HepG2 (cell line): ENCODE results near the gene HNRNPA1L2. TPM values are rescaled to one million over a fixed set of nuclear protein-coding genes. Genes with fewer than 3 reads are reported as not detected.
A peak's percentile ranks its signal among the peaks of the same experiment; 100 is the strongest.

Source experiments
- BORCS8-MEF2B ChIP-seq: sonication (generic); formaldehyde crosslinking; IDR thresholded peaks from 2 replicates; pipeline ENCODE4 v1.8.0; 2022; ENCODE audit warnings: mild to moderate bottlenecking, missing genetic modification reagents
- DR1 ChIP-seq: sonication (generic); formaldehyde crosslinking; IDR thresholded peaks from 2 replicates; pipeline ENCODE4 v1.8.0; 2021; ENCODE audit warnings: mild to moderate bottlenecking, missing genetic modification reagents, inconsistent platforms
- KAT7 ChIP-seq: IDR thresholded peaks from 2 replicates; pipeline ENCODE4 v1.6.1; 2018; ENCODE audit warnings: borderline replicate concordance, missing compliant biosample characterization
- MED1 ChIP-seq: sonication (generic); formaldehyde crosslinking; IDR thresholded peaks from 2 replicates; pipeline ENCODE4 v1.4.0; 2020; ENCODE audit warnings: missing genetic modification reagents
- MEIS1 ChIP-seq: sonication (generic); formaldehyde crosslinking; IDR thresholded peaks from 2 replicates; pipeline ENCODE4 v1.9.0; 2021; ENCODE audit warnings: mild to moderate bottlenecking, missing genetic modification reagents, moderate library complexity, borderline replicate concordance
- MXD3 ChIP-seq: IDR thresholded peaks from 2 replicates; pipeline ENCODE4 v1.6.1; 2016; ENCODE audit warnings: mild to moderate bottlenecking, missing biosample characterization, missing genetic modification reagents
- NFKBIZ ChIP-seq: IDR thresholded peaks from 2 replicates; pipeline ENCODE4 v1.6.1; 2018; ENCODE audit warnings: missing genetic modification reagents, missing compliant biosample characterization
- POLR2AphosphoS2 ChIP-seq: IDR thresholded peaks from 2 replicates; pipeline ENCODE4 v1.6.1; 2011; ENCODE audit warnings: low read depth, low read length, improper control_type of control experiment
- RNF2 ChIP-seq: fragments of 450-650 bp; conservative IDR thresholded peaks from 2 replicates; pipeline ENCODE4 v1.6.1; 2016; ENCODE audit warnings: low read depth
- SRSF1 ChIP-seq: fragments of 200-400 bp; formaldehyde crosslinking; optimal IDR thresholded peaks from 2 replicates; pipeline ENCODE3; 2017; ENCODE audit warnings: mild to moderate bottlenecking, low read depth, low read length, moderate library complexity
- STAG1 ChIP-seq: sonication (generic); formaldehyde crosslinking; IDR thresholded peaks from 2 replicates; pipeline ENCODE4 v1.4.0; 2020; ENCODE audit warnings: missing genetic modification reagents
- TEF ChIP-seq: sonication (generic); formaldehyde crosslinking; IDR thresholded peaks from 2 replicates; pipeline ENCODE4 v1.5.0; 2020; ENCODE audit warnings: missing genetic modification reagents
- TFDP1 ChIP-seq: IDR thresholded peaks from 2 replicates; pipeline ENCODE4 v1.6.1; 2016; ENCODE audit warnings: missing compliant biosample characterization, missing genetic modification reagents, borderline replicate concordance
- TFDP2 ChIP-seq: sonication (generic); formaldehyde crosslinking; IDR thresholded peaks from 2 replicates; pipeline ENCODE4 v1.4.0; 2020; ENCODE audit warnings: missing genetic modification reagents
- TIGD3 ChIP-seq: sonication (generic); formaldehyde crosslinking; IDR thresholded peaks from 2 replicates; pipeline ENCODE4 v1.5.1; 2020; ENCODE audit warnings: mild to moderate bottlenecking, missing genetic modification reagents, borderline replicate concordance
- ZBTB46 ChIP-seq: sonication (generic); formaldehyde crosslinking; IDR thresholded peaks from 2 replicates; pipeline ENCODE4 v1.4.0; 2020; ENCODE audit warnings: mild to moderate bottlenecking, missing genetic modification reagents, borderline replicate concordance
- ZFP90 ChIP-seq: sonication (generic); formaldehyde crosslinking; IDR thresholded peaks from 2 replicates; pipeline ENCODE4 v1.8.0; 2022; ENCODE audit warnings: missing genetic modification reagents, mild to moderate bottlenecking, inconsistent platforms, borderline replicate concordance
- ZNF292 ChIP-seq: sonication (generic); formaldehyde crosslinking; IDR thresholded peaks from 2 replicates; pipeline ENCODE4 v1.8.1; 2022; ENCODE audit warnings: mild to moderate bottlenecking, low read depth, missing genetic modification reagents, borderline replicate concordance
- ZNF441 ChIP-seq: sonication (generic); formaldehyde crosslinking; IDR thresholded peaks from 2 replicates; pipeline ENCODE4 v1.7.0; 2021; ENCODE audit warnings: missing genetic modification reagents, borderline replicate concordance
- ZNF580 ChIP-seq: IDR thresholded peaks from 2 replicates; pipeline ENCODE4 v1.6.1; 2016; ENCODE audit warnings: low read depth, borderline replicate concordance
- ZSCAN29 ChIP-seq: sonication (generic); formaldehyde crosslinking; conservative IDR thresholded peaks from 2 replicates; pipeline ENCODE4 v1.4.0; 2020; ENCODE audit warnings: mild to moderate bottlenecking, missing genetic modification reagents
- polyA plus RNA-seq, 8 experiments: library from polyadenylated mRNA; depleted of rRNA in 3 of 8; stranded (reverse) in 7 of 8; unstranded in 1 of 8; fragments of >200 nt; fragmentation: Illumina TruSeq in 4 of 8; extraction: Trizol in 4 of 8; gene quantifications; 2 replicates each; pipeline versions ENCODE4 v1.2.1 to v1.2.3, GENCODE V29; 2011 to 2016; ENCODE audit warnings: low read depth in 4 of 8, missing spikeins in 1 of 8, mixed read lengths in 1 of 8; ENCODE audit not compliant: insufficient read depth in 1 of 8
- total RNA-seq, 5 experiments: library from RNA; depleted of rRNA; stranded (reverse); fragments of >200 nt; fragmentation: Illumina TruSeq; extraction: Trizol; gene quantifications; 2 replicates each; pipeline ENCODE4 v1.2.3, GENCODE V29; 2016; ENCODE audit warnings: low read depth in 1 of 5

Gene HNRNPA1L2
- total and polyA plus RNA-seq, 2 of the 13 experiments (the other 11 are each of a cell fraction or from before 2014, with no cell fraction given), result 3.6 to 7.1 TPM

GRCh38 chr13:52617070-52618060 is 24.9 kb upstream of the HNRNPA1L2 start (continued):
- peak; percentile 61; the same call in 1 of the 2 replicates for TF ChIP-seq MXD3
- no peak for TF ChIP-seq ZNF292 (CRISPR knock-in tag)
- no peak for TF ChIP-seq BORCS8-MEF2B (CRISPR knock-in tag)
- TF ChIP-seq STAG1 (CRISPR knock-in tag), result no peak
- no peak for TF ChIP-seq ZSCAN29 (CRISPR knock-in tag)
- no peak for TF ChIP-seq TEF (CRISPR knock-in tag)
- peak; percentile 76; the same call in 1 of the 2 replicates for TF ChIP-seq ZFP90
- TF ChIP-seq ZNF580 (CRISPR knock-in tag), result peak; percentile 95; the same call in 1 of the 2 replicates
- no peak for TF ChIP-seq DR1
- TF ChIP-seq TFDP2 (CRISPR knock-in tag), result peak; percentile 71
- TF ChIP-seq NFKBIZ (CRISPR knock-in tag), result 0 out of 2 replicates have a peak, but pooled peaks have one; percentile 31
- peak; percentile 68; the same call in 1 of the 2 replicates for TF ChIP-seq MED1 (CRISPR knock-in tag)
- TF ChIP-seq SRSF1, result peak; percentile 52
- no peak for TF ChIP-seq POLR2AphosphoS2
- no peak for TF ChIP-seq TIGD3
- TF ChIP-seq ZBTB46 (CRISPR knock-in tag), result no peak
- peak; percentile 30; the same call in 1 of the 2 replicates for TF ChIP-seq MEIS1 (CRISPR knock-in tag)
- peak; percentile 91 for TF ChIP-seq ZNF441 (CRISPR knock-in tag)
- peak; percentile 57; the same call in 1 of the 2 replicates for TF ChIP-seq TFDP1
- peak; percentile 93; the same call in 1 of the 2 replicates for TF ChIP-seq KAT7 (CRISPR knock-in tag)
- TF ChIP-seq RNF2, result no peak
